ENCODE results near the gene OR4K17.
"Not testable (repeated sequence)": the region's sequence is repeated elsewhere in the genome, so short reads cannot be mapped to it uniquely, and the experiment has no call there.

The OR4K17 gene, protein sequence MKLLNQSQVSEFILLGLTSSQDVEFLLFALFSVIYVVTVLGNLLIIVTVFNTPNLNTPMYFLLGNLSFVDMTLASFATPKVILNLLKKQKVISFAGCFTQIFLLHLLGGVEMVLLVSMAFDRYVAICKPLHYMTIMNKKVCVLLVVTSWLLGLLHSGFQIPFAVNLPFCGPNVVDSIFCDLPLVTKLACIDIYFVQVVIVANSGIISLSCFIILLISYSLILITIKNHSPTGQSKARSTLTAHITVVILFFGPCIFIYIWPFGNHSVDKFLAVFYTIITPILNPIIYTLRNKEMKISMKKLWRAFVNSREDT

DNA sequence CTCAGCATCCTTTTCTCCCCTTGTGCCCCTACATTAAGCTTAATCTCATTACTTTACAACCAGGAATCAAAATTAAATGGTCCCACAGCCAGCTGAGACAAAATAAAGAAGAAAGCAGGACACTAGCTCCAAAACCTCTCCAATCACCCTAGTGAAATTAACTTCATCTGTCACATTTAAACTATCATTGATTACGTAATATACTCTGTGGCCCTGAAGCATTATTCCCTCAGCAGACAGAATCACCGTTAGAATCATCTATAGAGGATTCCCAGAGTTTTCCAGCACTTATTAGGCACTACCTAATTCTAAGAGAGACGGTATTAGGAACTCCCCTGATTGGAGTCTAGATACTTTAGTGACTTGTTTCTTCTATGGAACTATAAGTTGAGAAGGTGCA is at the start of gene OR4K17:
Gene OR4K17 (plus strand): TSS at position 302 of the 400 bp plus-strand sequence. CDS start 6,761 bp downstream, outside the sequence.
- no peak within 1 kb of the TSS for H2AFZ ChIP-seq (ENCODE audit: low read length)
- no peaks in the 10 kb centered on the region for H3K27me3 ChIP-seq (ENCODE audit: insufficient read depth, low read length, poor library complexity, severe bottlenecking)
- H3K9me3 ChIP-seq (ENCODE audit: insufficient read depth, low read depth, low read length): no peaks in the 10 kb centered on the region
- H3K4me1 ChIP-seq (ENCODE audit: insufficient read depth, low read length, poor library complexity, severe bottlenecking): no peaks in the 10 kb centered on the region
- no peaks in the 10 kb centered on the region for H3K79me2 ChIP-seq (ENCODE audit: insufficient read depth, low read length)
- H4K20me1 ChIP-seq (ENCODE audit: insufficient read depth, low read length, poor library complexity, severe bottlenecking): no peaks in the 10 kb centered on the region
- no peak within 1 kb of the TSS for H3K9ac ChIP-seq (ENCODE audit: low read depth, low read length, poor library complexity, severe bottlenecking)
- no peak for TF ChIP-seq EZH2phosphoT487 (IDR thresholded peaks at IDR 0.05; ENCODE audit: borderline replicate concordance)
- TF ChIP-seq, protein P1, sequence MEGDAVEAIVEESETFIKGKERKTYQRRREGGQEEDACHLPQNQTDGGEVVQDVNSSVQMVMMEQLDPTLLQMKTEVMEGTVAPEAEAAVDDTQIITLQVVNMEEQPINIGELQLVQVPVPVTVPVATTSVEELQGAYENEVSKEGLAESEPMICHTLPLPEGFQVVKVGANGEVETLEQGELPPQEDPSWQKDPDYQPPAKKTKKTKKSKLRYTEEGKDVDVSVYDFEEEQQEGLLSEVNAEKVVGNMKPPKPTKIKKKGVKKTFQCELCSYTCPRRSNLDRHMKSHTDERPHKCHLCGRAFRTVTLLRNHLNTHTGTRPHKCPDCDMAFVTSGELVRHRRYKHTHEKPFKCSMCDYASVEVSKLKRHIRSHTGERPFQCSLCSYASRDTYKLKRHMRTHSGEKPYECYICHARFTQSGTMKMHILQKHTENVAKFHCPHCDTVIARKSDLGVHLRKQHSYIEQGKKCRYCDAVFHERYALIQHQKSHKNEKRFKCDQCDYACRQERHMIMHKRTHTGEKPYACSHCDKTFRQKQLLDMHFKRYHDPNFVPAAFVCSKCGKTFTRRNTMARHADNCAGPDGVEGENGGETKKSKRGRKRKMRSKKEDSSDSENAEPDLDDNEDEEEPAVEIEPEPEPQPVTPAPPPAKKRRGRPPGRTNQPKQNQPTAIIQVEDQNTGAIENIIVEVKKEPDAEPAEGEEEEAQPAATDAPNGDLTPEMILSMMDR (conservative IDR thresholded peaks at IDR 0.05; ENCODE audit: low read length): no peak
- H3K4me3 ChIP-seq (ENCODE audit: low read length, poor library complexity, severe bottlenecking): no peak within 1 kb of the TSS
- H3K9me2 ChIP-seq (replicated peaks; ENCODE audit: low read depth, low read length): no peaks in the 10 kb centered on the region
- no peaks in the 10 kb centered on the region for H3K36me3 ChIP-seq (ENCODE audit: insufficient read depth, low read length)
- no peak within 1 kb of the TSS for H3K4me2 ChIP-seq (ENCODE audit: low read depth, low read length, poor library complexity, severe bottlenecking)
- H3F3A ChIP-seq (ENCODE audit: low read depth): no peaks in the 10 kb centered on the region

DNA sequence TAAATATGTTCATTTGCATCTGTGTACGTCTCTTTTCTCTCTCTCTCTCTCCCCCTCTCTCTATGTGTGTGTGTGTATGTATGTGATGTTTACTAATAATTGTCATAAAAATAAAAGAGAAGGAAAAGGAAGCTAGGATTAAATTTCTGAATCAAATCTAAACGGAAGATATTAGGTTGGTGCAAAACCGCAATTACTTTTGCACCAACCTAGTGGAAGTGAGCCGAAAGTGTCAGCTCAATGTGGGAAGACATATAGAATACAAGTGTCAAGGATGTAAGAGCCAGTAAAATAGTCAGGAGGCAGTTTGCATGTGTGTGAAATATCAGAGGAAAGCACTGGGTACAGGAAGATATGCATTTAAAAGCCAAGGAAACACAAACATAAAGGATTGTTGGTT is 18.5 kb upstream of the OR4K17 start:
- Histone ChIP-seq H2AFZ (ENCODE audit: low read length) (no peak overlapping the region), H4K20me1 (ENCODE audit: insufficient read depth, low read length, poor library complexity, severe bottlenecking) (no peaks in the 10 kb centered on the region), H3F3A (ENCODE audit: low read depth) (no peaks in the 10 kb centered on the region), H3K9me3 (ENCODE audit: insufficient read depth, low read depth, low read length) (no peaks in the 10 kb centered on the region), H3K4me1 (ENCODE audit: insufficient read depth, low read length, poor library complexity, severe bottlenecking) (no peaks in the 10 kb centered on the region), H3K9me2 (replicated peaks; ENCODE audit: low read depth, low read length) (no peaks in the 10 kb centered on the region), H3K79me2 (ENCODE audit: insufficient read depth, low read length) (no peaks in the 10 kb centered on the region), H3K36me3 (ENCODE audit: insufficient read depth, low read length) (no peaks in the 10 kb centered on the region), H3K9ac (ENCODE audit: low read depth, low read length, poor library complexity, severe bottlenecking) (no peak overlapping the region), H3K4me3 (ENCODE audit: low read length, poor library complexity, severe bottlenecking) (no peak overlapping the region), H3K27me3 (ENCODE audit: insufficient read depth, low read length, poor library complexity, severe bottlenecking) (no peaks in the 10 kb centered on the region), H3K4me2 (ENCODE audit: low read depth, low read length, poor library complexity, severe bottlenecking) (no peak overlapping the region)
- TF ChIP-seq, protein P1 (conservative IDR thresholded peaks at IDR 0.05; ENCODE audit: low read length): no peak
- no peak for TF ChIP-seq EZH2phosphoT487 (IDR thresholded peaks at IDR 0.05; ENCODE audit: borderline replicate concordance)

DNA sequence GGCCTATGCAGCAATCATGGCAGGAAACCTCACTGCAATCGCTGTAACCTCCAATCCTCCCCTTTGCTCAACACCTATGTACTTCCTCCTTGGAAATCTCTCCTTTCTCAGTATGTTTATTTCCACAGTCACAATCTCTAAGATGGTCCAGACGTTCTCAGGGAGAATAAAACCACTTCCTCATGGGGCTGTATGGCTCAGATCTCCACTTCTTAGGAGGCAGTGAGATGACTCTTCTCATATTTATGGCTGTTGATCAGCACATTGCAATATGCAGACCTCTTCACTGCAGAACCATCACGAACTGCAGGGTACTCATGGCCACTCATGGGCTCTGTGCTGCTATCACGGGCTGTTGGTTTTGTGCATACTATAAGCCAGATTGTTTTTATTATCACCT is 17.1 kb upstream of the OR4K17 start:
- no peaks in the 10 kb centered on the region for H3K79me2 ChIP-seq (ENCODE audit: insufficient read depth, low read length)
- H3K9me2 ChIP-seq (replicated peaks; ENCODE audit: low read depth, low read length): no peaks in the 10 kb centered on the region
- H3K9ac ChIP-seq (ENCODE audit: low read depth, low read length, poor library complexity, severe bottlenecking): no peak overlapping the region
- H3K4me2 ChIP-seq (ENCODE audit: low read depth, low read length, poor library complexity, severe bottlenecking): no peak overlapping the region
- H3K27me3 ChIP-seq (ENCODE audit: insufficient read depth, low read length, poor library complexity, severe bottlenecking): no peaks in the 10 kb centered on the region
- no peak overlapping the region for H2AFZ ChIP-seq (ENCODE audit: low read length)
- no peaks in the 10 kb centered on the region for H3K9me3 ChIP-seq (ENCODE audit: insufficient read depth, low read depth, low read length)
- H3K4me3 ChIP-seq (ENCODE audit: low read length, poor library complexity, severe bottlenecking): no peak overlapping the region
- no peaks in the 10 kb centered on the region for H3K36me3 ChIP-seq (ENCODE audit: insufficient read depth, low read length)
- H3K4me1 ChIP-seq (ENCODE audit: insufficient read depth, low read length, poor library complexity, severe bottlenecking): no peaks in the 10 kb centered on the region
- H4K20me1 ChIP-seq (ENCODE audit: insufficient read depth, low read length, poor library complexity, severe bottlenecking): no peaks in the 10 kb centered on the region
- TF ChIP-seq, protein P1 (conservative IDR thresholded peaks at IDR 0.05; ENCODE audit: low read length): no peak
- TF ChIP-seq EZH2phosphoT487 (IDR thresholded peaks at IDR 0.05; ENCODE audit: borderline replicate concordance): no peak
- H3F3A ChIP-seq (ENCODE audit: low read depth): no peaks in the 10 kb centered on the region

DNA sequence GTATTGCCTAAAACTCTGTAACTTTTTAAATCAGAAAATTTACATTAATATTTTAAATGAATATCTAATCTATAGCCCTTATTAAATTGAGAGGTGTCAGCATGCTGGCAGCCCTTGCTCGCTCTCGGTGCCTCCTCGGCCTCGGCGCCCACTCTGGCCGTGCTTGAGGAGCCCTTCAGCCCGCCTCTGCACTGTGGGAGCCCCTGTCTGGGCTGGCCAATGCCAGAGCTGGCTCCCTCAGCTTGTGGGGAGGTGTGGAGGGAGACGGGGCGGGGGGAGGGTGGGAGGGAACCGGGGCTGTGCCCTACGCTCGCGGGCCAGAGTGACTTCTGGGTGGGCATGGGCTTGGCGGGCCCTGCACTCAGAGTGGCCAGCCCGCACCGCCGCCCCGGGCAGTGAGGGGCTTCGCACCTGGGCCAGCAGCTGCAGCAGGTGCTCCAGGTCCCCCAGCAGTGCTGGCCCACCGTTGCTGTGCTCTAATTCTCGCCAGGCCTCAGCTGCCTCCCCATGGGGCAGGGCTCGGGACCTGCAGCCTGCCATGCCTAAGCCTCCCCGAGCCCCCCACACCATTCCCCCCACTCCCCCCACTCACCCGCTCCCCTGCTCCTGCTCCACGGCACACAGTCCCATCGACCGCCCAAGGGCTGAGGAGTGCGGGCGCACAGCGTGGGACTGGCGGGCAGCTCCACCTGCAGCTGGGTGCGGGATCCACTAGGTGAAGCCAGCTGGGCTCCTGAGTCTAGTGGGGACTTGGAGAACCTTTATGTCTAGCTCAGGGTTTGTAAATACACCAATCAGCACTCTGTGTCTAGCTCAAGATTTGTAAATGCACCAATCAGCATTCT is 11.4 kb upstream of the OR4K17 start:
- not testable (repeated sequence) for H3K9ac ChIP-seq (ENCODE audit: low read depth, low read length, poor library complexity, severe bottlenecking); H2AFZ ChIP-seq (ENCODE audit: low read length); H3K4me2 ChIP-seq (ENCODE audit: low read depth, low read length, poor library complexity, severe bottlenecking); H4K20me1 ChIP-seq (ENCODE audit: insufficient read depth, low read length, poor library complexity, severe bottlenecking); H3F3A ChIP-seq (ENCODE audit: low read depth); H3K9me3 ChIP-seq (ENCODE audit: insufficient read depth, low read depth, low read length); H3K4me1 ChIP-seq (ENCODE audit: insufficient read depth, low read length, poor library complexity, severe bottlenecking); H3K4me3 ChIP-seq (ENCODE audit: low read length, poor library complexity, severe bottlenecking); H3K36me3 ChIP-seq (ENCODE audit: insufficient read depth, low read length); H3K27me3 ChIP-seq (ENCODE audit: insufficient read depth, low read length, poor library complexity, severe bottlenecking); H3K9me2 ChIP-seq (replicated peaks; ENCODE audit: low read depth, low read length); H3K79me2 ChIP-seq (ENCODE audit: insufficient read depth, low read length)

Data from Loucy (cell line).